HG03558 (cell line): ENCODE results near the gene PKDREJ.

ENCODE experiments used
- ATAC-seq: cut with Tn5 transposase; IDR thresholded peaks from one replicate; pipeline ENCODE4 v1.9.1; 2021; ENCODE audit warnings: moderate number of reproducible peaks; ENCODE audit not compliant: unreplicated experiment; ENCODE audit errors: extremely low read depth

Gene PKDREJ

DNA sequence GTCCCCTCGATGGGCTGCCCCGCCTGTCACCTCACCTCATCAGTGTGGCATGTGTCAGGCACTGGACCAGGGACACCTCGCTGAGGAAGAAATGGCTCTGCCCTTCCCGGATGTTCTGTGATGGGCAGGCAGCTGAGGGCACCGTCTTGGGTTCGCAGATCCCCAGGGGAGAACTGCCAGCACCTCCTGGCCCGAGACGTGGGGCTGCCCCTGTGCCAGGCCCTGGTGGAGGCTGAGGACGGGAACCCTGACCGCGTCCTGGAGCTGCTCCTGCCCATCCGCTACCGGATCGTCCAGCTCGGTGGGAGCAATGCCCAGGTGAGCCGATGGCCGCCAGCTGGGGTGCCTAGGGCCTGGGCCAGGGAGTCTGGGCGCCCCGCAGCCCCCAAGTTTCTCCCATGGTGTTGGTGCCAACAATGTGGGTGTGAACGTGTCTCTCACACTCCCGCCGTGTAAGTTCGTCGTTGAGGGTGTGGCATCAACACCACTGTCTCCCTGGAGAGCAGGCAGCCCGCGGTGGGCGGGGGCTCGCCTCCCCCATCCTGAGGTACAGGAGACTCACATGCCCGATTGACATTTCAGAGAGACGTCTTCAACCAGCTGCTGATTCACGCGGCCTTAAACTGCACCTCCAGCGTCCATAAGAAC is 26.2 kb upstream of the PKDREJ start:
- ATAC-seq: no peak

GRCh38 chr22:46288846-46289243 is 25.7 kb upstream of the PKDREJ start:
- ATAC-seq: no peak

GRCh38 chr22:46287873-46288751 is 25.0 kb upstream of the PKDREJ start:
- ATAC-seq: peak; percentile 65

- no peak for ATAC-seq
These were observed 24.1 kb upstream of the PKDREJ start for GRCh38 chr22:46286941-46287872.

- no peak for ATAC-seq
These were observed 22.9 kb upstream of the PKDREJ start for GRCh38 chr22:46286006-46286405.

- no peak for ATAC-seq
These were observed 18.9 kb upstream of the PKDREJ start for GRCh38 chr22:46281866-46282678.

GRCh38 chr22:46280999-46281623 is 18.0 kb upstream of the PKDREJ start:
- no peak for ATAC-seq

DNA sequence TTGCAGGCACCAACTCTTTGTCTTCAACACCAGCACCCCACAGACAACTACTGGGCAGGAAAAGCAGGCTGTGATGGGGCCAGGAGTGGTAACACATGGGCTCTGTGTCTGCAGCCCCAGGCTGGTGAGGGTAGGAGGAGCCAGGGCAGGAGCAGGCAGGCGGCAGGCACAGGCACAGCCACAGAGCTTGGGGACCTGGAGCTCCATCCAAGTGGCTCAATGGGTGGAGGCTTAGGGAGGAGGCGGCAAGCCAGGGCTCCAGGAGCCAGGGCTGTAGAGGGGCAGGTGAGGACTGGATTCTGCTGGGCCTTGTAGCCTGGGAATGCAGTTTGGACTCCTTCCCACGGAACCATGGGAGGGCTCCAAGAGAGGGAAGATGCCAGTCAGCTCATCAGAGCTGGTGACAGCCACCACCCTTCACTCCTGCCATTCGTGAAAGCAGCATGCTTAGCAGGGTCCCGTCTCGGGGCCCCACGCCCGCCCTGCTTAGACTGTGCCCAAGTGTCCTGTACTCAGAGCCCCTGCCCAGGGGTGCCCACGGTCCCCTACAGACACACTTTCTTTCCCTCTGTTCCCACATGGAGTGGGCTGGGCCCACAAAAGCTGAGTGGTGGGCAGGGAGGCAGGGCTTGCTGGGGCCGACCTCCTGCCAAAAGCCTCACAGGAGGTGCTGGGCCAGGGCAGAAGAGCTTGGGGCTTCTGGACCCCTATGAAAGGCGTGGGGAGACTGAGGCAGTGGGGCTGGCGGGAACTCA is 17.1 kb upstream of the PKDREJ start:
- no peak for ATAC-seq

- no peak for ATAC-seq
These were observed 15.8 kb upstream of the PKDREJ start for GRCh38 chr22:46278656-46279645.

DNA sequence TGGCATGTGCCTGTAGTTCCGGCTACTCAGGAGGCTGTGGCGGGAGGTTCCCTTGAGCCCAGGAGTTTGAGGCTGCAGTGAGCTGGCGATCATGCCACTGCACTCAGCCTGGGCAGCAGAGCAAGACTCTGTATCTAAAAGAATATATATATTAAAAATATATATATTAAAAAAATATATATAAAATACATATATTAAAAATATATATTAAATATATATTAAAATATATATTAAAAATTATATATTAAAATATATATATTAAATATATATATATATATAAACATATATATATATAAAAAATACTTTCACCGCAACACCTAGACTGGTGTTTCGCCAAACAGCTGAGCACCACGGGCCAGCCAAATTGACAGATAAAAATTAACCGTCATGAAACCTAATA is 13.4 kb upstream of the PKDREJ start:
- no peak for ATAC-seq

GRCh38 chr22:46275455-46276122 is 12.4 kb upstream of the PKDREJ start:
- no peak for ATAC-seq

- no peak for ATAC-seq
These were observed 11.2 kb upstream of the PKDREJ start for GRCh38 chr22:46274381-46274780.

- no peak for ATAC-seq
These were observed 10.4 kb upstream of the PKDREJ start for GRCh38 chr22:46273432-46274148.

DNA sequence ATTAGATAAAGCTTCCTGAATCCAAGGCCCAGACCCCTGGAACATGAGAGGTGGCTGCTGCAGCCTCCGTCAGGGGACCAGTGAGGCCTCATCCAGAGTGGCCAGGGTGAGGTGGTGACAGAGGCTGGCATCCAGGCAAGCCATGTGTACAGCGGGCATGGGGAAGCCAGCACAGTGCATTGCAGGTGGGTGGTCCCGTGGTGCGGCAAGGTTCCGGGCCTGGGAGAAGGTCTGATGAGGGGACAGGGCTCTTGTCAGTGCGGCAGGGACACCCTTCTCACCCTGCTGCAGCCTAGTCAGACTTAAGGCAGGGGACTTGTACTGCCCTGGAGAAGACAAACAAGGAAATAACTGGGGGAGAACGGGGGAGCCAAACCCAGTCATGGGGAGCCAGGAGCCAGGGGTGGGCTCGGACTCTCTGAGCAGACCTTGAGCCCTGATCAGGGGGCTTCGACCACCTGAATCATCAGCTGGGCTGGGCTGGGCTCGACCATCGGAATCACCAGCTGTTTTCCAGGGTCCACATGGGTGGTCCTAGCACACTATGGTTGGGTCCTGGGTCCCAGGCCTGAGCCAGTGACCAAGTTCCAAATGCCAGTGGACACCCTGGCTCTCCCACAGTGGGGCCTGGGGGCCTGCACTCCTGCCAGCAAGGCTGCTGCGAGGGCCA is 9.8 kb upstream of the PKDREJ start:
- no peak for ATAC-seq

DNA sequence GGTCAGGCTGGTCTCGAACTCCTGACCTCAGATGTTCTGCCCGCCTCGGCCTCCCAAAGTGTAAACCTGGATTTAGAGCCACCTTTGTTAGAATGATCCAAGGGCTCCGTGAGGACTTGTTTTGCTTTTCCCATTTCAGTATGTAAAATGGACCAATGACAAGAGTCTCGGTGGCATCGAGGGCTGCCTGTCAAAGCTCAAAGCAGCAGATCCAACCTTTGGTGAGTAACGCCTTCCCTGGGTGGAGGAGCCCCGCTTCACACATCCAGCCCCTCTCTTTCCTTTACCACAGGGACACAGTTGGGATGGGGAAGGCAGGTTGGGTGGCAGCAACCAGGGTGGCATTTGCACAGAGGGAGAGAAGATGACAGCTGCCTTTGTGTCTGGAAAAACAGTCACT is 9.1 kb upstream of the PKDREJ start:
- no peak for ATAC-seq

DNA sequence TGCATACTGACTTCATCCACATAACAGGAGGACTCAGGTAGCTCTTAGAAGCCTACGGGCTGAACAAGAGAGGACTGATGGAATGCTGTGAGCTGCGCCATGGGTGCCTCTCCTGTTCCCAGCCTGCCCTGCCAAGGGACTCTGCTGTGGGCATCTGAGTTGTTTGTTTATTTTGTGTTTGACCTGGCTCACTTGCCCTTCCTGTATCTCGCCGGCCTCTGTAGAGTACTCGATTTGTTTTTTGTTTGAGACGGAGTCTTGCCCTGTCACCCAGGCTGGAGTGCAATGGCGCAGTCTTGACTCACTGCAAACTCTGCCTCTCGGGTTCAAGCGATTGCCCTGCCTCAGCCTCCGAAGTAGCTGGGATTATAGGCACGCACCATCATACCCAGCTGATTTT is 6.4 kb upstream of the PKDREJ start:
- no peak for ATAC-seq
